Right kidney (tissue), 1 donor: ENCODE data around the gene LBR.

Source experiments
- DNase-seq: peaks from one replicate; pipeline ENCODE4 v3.0.0-alpha.2; 2016

The LBR gene

GRCh38 chr1:225378880-225379279 lies 49.0 kb downstream of the LBR start:
- DNase-seq = no peak

- no peak for DNase-seq
Observed at GRCh38 chr1:225374996-225375395, 52.8 kb downstream of the LBR start.

- no peak for DNase-seq
Observed at GRCh38 chr1:225373155-225373554, 54.7 kb downstream of the LBR start.

- no peak for DNase-seq
Observed at GRCh38 chr1:225371366-225372010, 56.4 kb downstream of the LBR start.

- DNase-seq = no peak
Observed at GRCh38 chr1:225368036-225368552, 59.7 kb downstream of the LBR start.

- DNase-seq = no peak
Observed at GRCh38 chr1:225366552-225366951, 61.3 kb downstream of the LBR start.

GRCh38 chr1:225366018-225366417 lies 61.8 kb downstream of the LBR start:
- no peak for DNase-seq

- no peak for DNase-seq
Observed at GRCh38 chr1:225364439-225364838, 63.4 kb downstream of the LBR start.

GRCh38 chr1:225362805-225363204 lies 65.0 kb downstream of the LBR start:
- DNase-seq = no peak

GRCh38 chr1:225361176-225361575 lies 66.7 kb downstream of the LBR start:
- DNase-seq = no peak

GRCh38 chr1:225360119-225360518 lies 67.7 kb downstream of the LBR start:
- no peak for DNase-seq

GRCh38 chr1:225355863-225356262 lies 72.0 kb downstream of the LBR start:
- no peak for DNase-seq

- DNase-seq = no peak
Observed at GRCh38 chr1:225354906-225355305, 72.9 kb downstream of the LBR start.
